SK-N-SH treated with all-trans-retinoic acid at 6 μM for 48 hours (cell line): ENCODE results near the gene SLC25A17.

ENCODE experiments used
- BACH2 ChIP-seq: fragments of 250-450 bp; sonication (Bioruptor Pico); IDR thresholded peaks from 2 replicates; pipeline ENCODE4 v1.9.0; 2021; ENCODE audit warnings: mild to moderate bottlenecking, borderline replicate concordance
- CSDC2 ChIP-seq: fragments of 250-450 bp; sonication (Bioruptor Pico); IDR thresholded peaks from 2 replicates; pipeline ENCODE4 v1.5.0; 2020; ENCODE audit warnings: mild to moderate bottlenecking, moderate library complexity
- RARB ChIP-seq: fragments of 250-450 bp; sonication (Bioruptor Pico); IDR thresholded peaks from 2 replicates; pipeline ENCODE4 v1.8.0; 2021; ENCODE audit warnings: mild to moderate bottlenecking, moderate library complexity
- SNAI2 ChIP-seq: fragments of 250-450 bp; sonication (Bioruptor Pico); IDR thresholded peaks from 2 replicates; pipeline ENCODE4 v1.5.0; 2020; ENCODE audit warnings: mild to moderate bottlenecking, moderate library complexity
- ZFP30 ChIP-seq: fragments of 450-650 bp; formaldehyde crosslinking; IDR thresholded peaks from 2 replicates; pipeline ENCODE4 v1.5.0; 2022; ENCODE audit warnings: mild to moderate bottlenecking, moderate library complexity
- ZNF70 ChIP-seq: fragments of 450-650 bp; formaldehyde crosslinking; IDR thresholded peaks from 2 replicates; pipeline ENCODE4 v1.5.0; 2020; ENCODE audit warnings: mild to moderate bottlenecking, moderate library complexity
- TF ChIP-seq, protein P1 (sequence below): fragments of 250-450 bp; sonication (Bioruptor Pico); IDR thresholded peaks from 2 replicates; pipeline ENCODE4 v1.8.0; 2020; ENCODE audit warnings: mild to moderate bottlenecking, moderate library complexity, borderline replicate concordance
- TF ChIP-seq, protein P2 (sequence below): fragments of 250-450 bp; sonication (Bioruptor Pico); IDR thresholded peaks from 2 replicates; pipeline ENCODE4 v1.5.0; 2020; ENCODE audit warnings: mild to moderate bottlenecking, moderate library complexity
- TF ChIP-seq, protein P3 (sequence below): fragments of 250-450 bp; sonication (Bioruptor Pico); IDR thresholded peaks from 2 replicates; pipeline ENCODE4 v1.5.1; 2020; ENCODE audit warnings: low read depth, mild to moderate bottlenecking, moderate library complexity

DNA sequence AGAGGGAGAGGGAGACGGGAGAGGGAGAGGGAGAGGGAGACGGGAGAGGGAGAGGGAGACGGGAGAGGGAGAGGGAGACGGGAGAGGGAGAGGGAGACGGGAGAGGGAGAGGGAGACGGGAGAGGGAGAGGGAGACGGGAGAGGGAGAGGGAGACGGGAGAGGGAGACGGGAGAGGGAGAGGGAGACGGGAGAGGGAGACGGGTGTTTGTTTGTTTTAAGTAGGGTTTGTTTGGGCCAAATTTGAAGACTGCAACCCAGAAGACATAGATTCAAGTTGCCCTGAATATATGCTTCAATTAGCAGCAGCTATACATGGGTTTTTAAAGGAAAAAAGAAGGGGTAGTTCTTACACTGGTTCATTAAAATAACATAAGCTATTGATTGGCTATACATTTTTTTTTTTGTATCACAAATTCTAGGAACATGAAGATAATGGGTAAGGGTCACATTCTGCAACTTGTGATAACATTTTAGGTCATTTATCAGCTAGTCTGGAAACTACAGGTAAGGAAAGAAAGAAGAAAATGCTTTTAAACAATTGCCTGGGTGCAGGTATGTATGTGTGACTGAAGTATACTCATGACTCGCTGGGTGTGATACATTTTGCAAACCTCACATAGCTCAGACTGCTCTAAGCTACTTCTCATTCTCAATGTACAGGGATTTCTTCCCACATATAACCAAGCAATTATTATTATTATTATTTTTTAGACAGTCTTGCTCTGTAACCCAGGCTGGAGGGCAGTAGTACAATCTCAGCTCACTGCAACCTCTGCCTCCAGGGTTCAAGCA lies 72.5 kb downstream of the SLC25A17 start:
- TF ChIP-seq SNAI2 (no peak), CSDC2 (CRISPR knock-in tag) (no peak), RARB (CRISPR knock-in tag) (no peak), ZFP30 (CRISPR knock-in tag) (no peak), ZNF70 (CRISPR knock-in tag) (no peak), BACH2 (CRISPR knock-in tag) (no peak)
- TF ChIP-seq, protein P1, sequence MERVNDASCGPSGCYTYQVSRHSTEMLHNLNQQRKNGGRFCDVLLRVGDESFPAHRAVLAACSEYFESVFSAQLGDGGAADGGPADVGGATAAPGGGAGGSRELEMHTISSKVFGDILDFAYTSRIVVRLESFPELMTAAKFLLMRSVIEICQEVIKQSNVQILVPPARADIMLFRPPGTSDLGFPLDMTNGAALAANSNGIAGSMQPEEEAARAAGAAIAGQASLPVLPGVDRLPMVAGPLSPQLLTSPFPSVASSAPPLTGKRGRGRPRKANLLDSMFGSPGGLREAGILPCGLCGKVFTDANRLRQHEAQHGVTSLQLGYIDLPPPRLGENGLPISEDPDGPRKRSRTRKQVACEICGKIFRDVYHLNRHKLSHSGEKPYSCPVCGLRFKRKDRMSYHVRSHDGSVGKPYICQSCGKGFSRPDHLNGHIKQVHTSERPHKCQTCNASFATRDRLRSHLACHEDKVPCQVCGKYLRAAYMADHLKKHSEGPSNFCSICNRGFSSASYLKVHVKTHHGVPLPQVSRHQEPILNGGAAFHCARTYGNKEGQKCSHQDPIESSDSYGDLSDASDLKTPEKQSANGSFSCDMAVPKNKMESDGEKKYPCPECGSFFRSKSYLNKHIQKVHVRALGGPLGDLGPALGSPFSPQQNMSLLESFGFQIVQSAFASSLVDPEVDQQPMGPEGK (CRISPR knock-in tag), result no peak
- TF ChIP-seq, protein P2, sequence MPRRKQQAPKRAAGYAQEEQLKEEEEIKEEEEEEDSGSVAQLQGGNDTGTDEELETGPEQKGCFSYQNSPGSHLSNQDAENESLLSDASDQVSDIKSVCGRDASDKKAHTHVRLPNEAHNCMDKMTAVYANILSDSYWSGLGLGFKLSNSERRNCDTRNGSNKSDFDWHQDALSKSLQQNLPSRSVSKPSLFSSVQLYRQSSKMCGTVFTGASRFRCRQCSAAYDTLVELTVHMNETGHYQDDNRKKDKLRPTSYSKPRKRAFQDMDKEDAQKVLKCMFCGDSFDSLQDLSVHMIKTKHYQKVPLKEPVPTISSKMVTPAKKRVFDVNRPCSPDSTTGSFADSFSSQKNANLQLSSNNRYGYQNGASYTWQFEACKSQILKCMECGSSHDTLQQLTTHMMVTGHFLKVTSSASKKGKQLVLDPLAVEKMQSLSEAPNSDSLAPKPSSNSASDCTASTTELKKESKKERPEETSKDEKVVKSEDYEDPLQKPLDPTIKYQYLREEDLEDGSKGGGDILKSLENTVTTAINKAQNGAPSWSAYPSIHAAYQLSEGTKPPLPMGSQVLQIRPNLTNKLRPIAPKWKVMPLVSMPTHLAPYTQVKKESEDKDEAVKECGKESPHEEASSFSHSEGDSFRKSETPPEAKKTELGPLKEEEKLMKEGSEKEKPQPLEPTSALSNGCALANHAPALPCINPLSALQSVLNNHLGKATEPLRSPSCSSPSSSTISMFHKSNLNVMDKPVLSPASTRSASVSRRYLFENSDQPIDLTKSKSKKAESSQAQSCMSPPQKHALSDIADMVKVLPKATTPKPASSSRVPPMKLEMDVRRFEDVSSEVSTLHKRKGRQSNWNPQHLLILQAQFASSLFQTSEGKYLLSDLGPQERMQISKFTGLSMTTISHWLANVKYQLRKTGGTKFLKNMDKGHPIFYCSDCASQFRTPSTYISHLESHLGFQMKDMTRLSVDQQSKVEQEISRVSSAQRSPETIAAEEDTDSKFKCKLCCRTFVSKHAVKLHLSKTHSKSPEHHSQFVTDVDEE (CRISPR knock-in tag), result no peak
- TF ChIP-seq, protein P3, sequence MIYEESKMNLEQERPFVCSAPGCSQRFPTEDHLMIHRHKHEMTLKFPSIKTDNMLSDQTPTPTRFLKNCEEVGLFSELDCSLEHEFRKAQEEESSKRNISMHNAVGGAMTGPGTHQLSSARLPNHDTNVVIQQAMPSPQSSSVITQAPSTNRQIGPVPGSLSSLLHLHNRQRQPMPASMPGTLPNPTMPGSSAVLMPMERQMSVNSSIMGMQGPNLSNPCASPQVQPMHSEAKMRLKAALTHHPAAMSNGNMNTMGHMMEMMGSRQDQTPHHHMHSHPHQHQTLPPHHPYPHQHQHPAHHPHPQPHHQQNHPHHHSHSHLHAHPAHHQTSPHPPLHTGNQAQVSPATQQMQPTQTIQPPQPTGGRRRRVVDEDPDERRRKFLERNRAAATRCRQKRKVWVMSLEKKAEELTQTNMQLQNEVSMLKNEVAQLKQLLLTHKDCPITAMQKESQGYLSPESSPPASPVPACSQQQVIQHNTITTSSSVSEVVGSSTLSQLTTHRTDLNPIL, result no peak
